WTC11 (cell line): Measurements from ENCODE around the gene LAMA4. TPM values are rescaled to one million over a fixed set of nuclear protein-coding genes. Genes with fewer than 3 reads are reported as not detected.

Experiments
- ATAC-seq: fragments of 200-7000 bp; cut with Tn5 transposase; 2 replicates; pipeline ENCODE4 v1.10.0; 2021; ENCODE audit warnings: mild to moderate bottlenecking, moderate library complexity
- CTCF ChIA-PET: fragments of 300-600 bp; sonication (Branson Sonifier 250); formaldehyde crosslinking; loops from one replicate; lab custom pipeline; 2021; ENCODE audit warnings: antibody characterized with exemption; lab: Charles Lee
- POLR2A ChIA-PET: fragments of 350-600 bp; sonication (Branson Sonifier 250); formaldehyde crosslinking; loops from one replicate; lab custom pipeline; 2021; ENCODE audit warnings: antibody characterized with exemption; lab: Charles Lee
- DNase-seq: peaks from one replicate; pipeline ENCODE4 v3.0.0; 2021; ENCODE audit warnings: low spot score
- H3K27ac Mint-ChIP-seq: 2 replicates; pipeline ENCODE4 v1.8.0; 2021; ENCODE audit warnings: mixed read lengths
- H3K27me3 Mint-ChIP-seq: 2 replicates; pipeline ENCODE4 v1.8.0; 2021; ENCODE audit warnings: low read depth, mild to moderate bottlenecking, moderate library complexity, mixed read lengths
- H3K36me3 Mint-ChIP-seq: 2 replicates; pipeline ENCODE4 v1.8.0; 2021; ENCODE audit warnings: mixed read lengths
- H3K4me1 Mint-ChIP-seq: 2 replicates; pipeline ENCODE4 v1.8.0; 2022; ENCODE audit warnings: mixed read lengths
- H3K4me3 Mint-ChIP-seq: 2 replicates; pipeline ENCODE4 v1.8.0; 2021; ENCODE audit warnings: mild to moderate bottlenecking, moderate library complexity, mixed read lengths
- H3K9me3 Mint-ChIP-seq: 2 replicates; pipeline ENCODE4 v1.8.0; 2021; ENCODE audit warnings: mixed read lengths
- CREB1 ChIP-seq: sonication (generic); formaldehyde crosslinking; IDR thresholded peaks from 2 replicates; pipeline ENCODE4 v1.8.0; 2023; ENCODE audit warnings: mild to moderate bottlenecking, missing genetic modification reagents
- E2F4 ChIP-seq: sonication (generic); formaldehyde crosslinking; IDR thresholded peaks from 2 replicates; pipeline ENCODE4 v1.8.1; 2022; ENCODE audit warnings: low read depth, mild to moderate bottlenecking, moderate library complexity, missing genetic modification reagents, borderline replicate concordance
- ERG ChIP-seq: fragments of 250-450 bp; sonication (Bioruptor Pico); IDR thresholded peaks from 2 replicates; pipeline ENCODE4 v1.8.0; 2021; ENCODE audit warnings: mild to moderate bottlenecking
- ESRRA ChIP-seq: sonication (generic); formaldehyde crosslinking; IDR thresholded peaks from 2 replicates; pipeline ENCODE4 v1.8.1; 2022; ENCODE audit warnings: mild to moderate bottlenecking, missing genetic modification reagents, borderline replicate concordance
- ETV6 ChIP-seq: sonication (generic); formaldehyde crosslinking; IDR thresholded peaks from 2 replicates; pipeline ENCODE4 v1.8.1; 2022; ENCODE audit warnings: mild to moderate bottlenecking, missing genetic modification reagents
- FOXJ3 ChIP-seq: sonication (generic); formaldehyde crosslinking; IDR thresholded peaks from 2 replicates; pipeline ENCODE4 v1.9.0; 2021; ENCODE audit warnings: missing genetic modification reagents, mild to moderate bottlenecking, borderline replicate concordance
- FOXK1 ChIP-seq: sonication (generic); formaldehyde crosslinking; IDR thresholded peaks from 2 replicates; pipeline ENCODE4 v1.8.0; 2022; ENCODE audit warnings: mild to moderate bottlenecking, moderate library complexity, missing genetic modification reagents
- HMGXB4 ChIP-seq: sonication (generic); formaldehyde crosslinking; IDR thresholded peaks from 2 replicates; pipeline ENCODE4 v1.8.1; 2023; ENCODE audit warnings: mild to moderate bottlenecking, moderate library complexity, missing genetic modification reagents
- IRF2 ChIP-seq: sonication (generic); formaldehyde crosslinking; IDR thresholded peaks from 2 replicates; pipeline ENCODE4 v1.8.0; 2022; ENCODE audit warnings: low read depth, missing genetic modification reagents, borderline replicate concordance
- JUN ChIP-seq: sonication (generic); formaldehyde crosslinking; IDR thresholded peaks from 2 replicates; pipeline ENCODE4 v1.8.0; 2023; ENCODE audit warnings: mild to moderate bottlenecking, missing genetic modification reagents
- NFE2L1 ChIP-seq: sonication (generic); formaldehyde crosslinking; IDR thresholded peaks from 2 replicates; pipeline ENCODE4 v1.8.1; 2023; ENCODE audit warnings: missing genetic modification reagents
- RORB ChIP-seq: fragments of 250-450 bp; sonication (Bioruptor Pico); IDR thresholded peaks from 2 replicates; pipeline ENCODE4 v1.9.0; 2021; ENCODE audit warnings: mild to moderate bottlenecking
- SMAD3 ChIP-seq: sonication (generic); formaldehyde crosslinking; IDR thresholded peaks from 2 replicates; pipeline ENCODE4 v1.8.0; 2022; ENCODE audit warnings: missing genetic modification reagents, mild to moderate bottlenecking, borderline replicate concordance
- TCF7 ChIP-seq: sonication (generic); formaldehyde crosslinking; IDR thresholded peaks from 2 replicates; pipeline ENCODE4 v1.8.0; 2022; ENCODE audit warnings: mild to moderate bottlenecking, low read depth, missing genetic modification reagents, moderate library complexity
- ZNF138 ChIP-seq: sonication (generic); formaldehyde crosslinking; conservative IDR thresholded peaks from 2 replicates; pipeline ENCODE4 v1.8.1; 2022; ENCODE audit warnings: mild to moderate bottlenecking, moderate library complexity, missing genetic modification reagents
- ZNF671 ChIP-seq: fragments of 250-450 bp; sonication (Bioruptor Pico); IDR thresholded peaks from 2 replicates; pipeline ENCODE4 v1.8.0; 2021; ENCODE audit warnings: mild to moderate bottlenecking
- total RNA-seq: library from RNA; stranded (reverse); gene quantifications from 3 replicates; pipeline ENCODE4 v1.2.3, GENCODE V29; 2021
- TF ChIP-seq, protein P1 (sequence below): sonication (generic); formaldehyde crosslinking; IDR thresholded peaks from 2 replicates; pipeline ENCODE4 v1.8.1; 2023; ENCODE audit warnings: mild to moderate bottlenecking, missing genetic modification reagents
- TF ChIP-seq, protein P2 (sequence below): fragments of 200-600 bp; IDR thresholded peaks from 2 replicates; pipeline ENCODE4 v1.8.0; 2022; ENCODE audit warnings: antibody characterized with exemption
- TF ChIP-seq, protein P3 (sequence below): sonication (generic); formaldehyde crosslinking; IDR thresholded peaks from 2 replicates; pipeline ENCODE4 v1.8.0; 2022; ENCODE audit warnings: mild to moderate bottlenecking, missing genetic modification reagents
- TF ChIP-seq, protein P4 (sequence below): fragments of 250-450 bp; sonication (Bioruptor Pico); IDR thresholded peaks from 2 replicates; pipeline ENCODE4 v1.9.0; 2021; ENCODE audit warnings: mild to moderate bottlenecking
- TF ChIP-seq, protein P5 (sequence below): fragments of 250-450 bp; sonication (Bioruptor Pico); IDR thresholded peaks from 2 replicates; pipeline ENCODE4 v1.9.0; 2021; ENCODE audit warnings: moderate library complexity, mild to moderate bottlenecking, inconsistent platforms, borderline replicate concordance

The LAMA4 gene
- total RNA-seq, 1 experiment from 2014 or later = 1.6 TPM

GRCh38 chr6:112122756-112123155 is 131.6 kb downstream of the LAMA4 start (continued):
- TF ChIP-seq, protein P1, sequence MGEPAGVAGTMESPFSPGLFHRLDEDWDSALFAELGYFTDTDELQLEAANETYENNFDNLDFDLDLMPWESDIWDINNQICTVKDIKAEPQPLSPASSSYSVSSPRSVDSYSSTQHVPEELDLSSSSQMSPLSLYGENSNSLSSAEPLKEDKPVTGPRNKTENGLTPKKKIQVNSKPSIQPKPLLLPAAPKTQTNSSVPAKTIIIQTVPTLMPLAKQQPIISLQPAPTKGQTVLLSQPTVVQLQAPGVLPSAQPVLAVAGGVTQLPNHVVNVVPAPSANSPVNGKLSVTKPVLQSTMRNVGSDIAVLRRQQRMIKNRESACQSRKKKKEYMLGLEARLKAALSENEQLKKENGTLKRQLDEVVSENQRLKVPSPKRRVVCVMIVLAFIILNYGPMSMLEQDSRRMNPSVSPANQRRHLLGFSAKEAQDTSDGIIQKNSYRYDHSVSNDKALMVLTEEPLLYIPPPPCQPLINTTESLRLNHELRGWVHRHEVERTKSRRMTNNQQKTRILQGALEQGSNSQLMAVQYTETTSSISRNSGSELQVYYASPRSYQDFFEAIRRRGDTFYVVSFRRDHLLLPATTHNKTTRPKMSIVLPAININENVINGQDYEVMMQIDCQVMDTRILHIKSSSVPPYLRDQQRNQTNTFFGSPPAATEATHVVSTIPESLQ (CRISPR knock-in tag) = no peak
- TF ChIP-seq SMAD3 (CRISPR knock-in tag) = no peak
- TF ChIP-seq, all 79 proteins: peak for 0

DNA sequence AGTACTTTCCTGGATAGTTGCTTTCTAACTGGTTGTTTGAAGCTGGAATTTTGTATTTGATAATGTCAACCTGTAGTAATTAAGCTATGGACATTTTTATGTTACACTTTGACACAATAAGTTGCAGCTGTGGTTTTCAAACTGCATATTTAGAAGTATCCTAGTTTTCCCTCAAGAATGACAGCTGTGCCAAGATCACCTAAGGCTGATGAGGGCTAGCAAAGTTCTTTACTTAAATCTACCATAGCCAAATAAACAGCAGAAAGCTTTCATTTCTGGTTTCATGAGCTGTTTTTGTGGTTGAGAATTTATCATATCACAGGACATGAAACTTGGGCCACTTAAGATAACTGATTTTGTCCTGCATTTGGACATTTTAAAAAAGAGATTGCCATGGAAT is 136.3 kb downstream of the LAMA4 start:
- TF ChIP-seq, protein P2, sequence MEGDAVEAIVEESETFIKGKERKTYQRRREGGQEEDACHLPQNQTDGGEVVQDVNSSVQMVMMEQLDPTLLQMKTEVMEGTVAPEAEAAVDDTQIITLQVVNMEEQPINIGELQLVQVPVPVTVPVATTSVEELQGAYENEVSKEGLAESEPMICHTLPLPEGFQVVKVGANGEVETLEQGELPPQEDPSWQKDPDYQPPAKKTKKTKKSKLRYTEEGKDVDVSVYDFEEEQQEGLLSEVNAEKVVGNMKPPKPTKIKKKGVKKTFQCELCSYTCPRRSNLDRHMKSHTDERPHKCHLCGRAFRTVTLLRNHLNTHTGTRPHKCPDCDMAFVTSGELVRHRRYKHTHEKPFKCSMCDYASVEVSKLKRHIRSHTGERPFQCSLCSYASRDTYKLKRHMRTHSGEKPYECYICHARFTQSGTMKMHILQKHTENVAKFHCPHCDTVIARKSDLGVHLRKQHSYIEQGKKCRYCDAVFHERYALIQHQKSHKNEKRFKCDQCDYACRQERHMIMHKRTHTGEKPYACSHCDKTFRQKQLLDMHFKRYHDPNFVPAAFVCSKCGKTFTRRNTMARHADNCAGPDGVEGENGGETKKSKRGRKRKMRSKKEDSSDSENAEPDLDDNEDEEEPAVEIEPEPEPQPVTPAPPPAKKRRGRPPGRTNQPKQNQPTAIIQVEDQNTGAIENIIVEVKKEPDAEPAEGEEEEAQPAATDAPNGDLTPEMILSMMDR = no peak
- TF ChIP-seq JUN (CRISPR knock-in tag) = no peak
- TF ChIP-seq IRF2 (CRISPR knock-in tag) = no peak
- no peak for TF ChIP-seq NFE2L1
- TF ChIP-seq SMAD3 (CRISPR knock-in tag) = no peak
- TF ChIP-seq ZNF138 (CRISPR knock-in tag) = no peak
- no peak for TF ChIP-seq RORB (CRISPR knock-in tag)
- TF ChIP-seq, protein P3, sequence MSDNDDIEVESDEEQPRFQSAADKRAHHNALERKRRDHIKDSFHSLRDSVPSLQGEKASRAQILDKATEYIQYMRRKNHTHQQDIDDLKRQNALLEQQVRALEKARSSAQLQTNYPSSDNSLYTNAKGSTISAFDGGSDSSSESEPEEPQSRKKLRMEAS (CRISPR knock-in tag) = no peak
- no peak for TF ChIP-seq FOXJ3 (CRISPR knock-in tag)
- no peak for TF ChIP-seq TCF7 (CRISPR knock-in tag)
- TF ChIP-seq, all 79 proteins: peak for 0
- DNase-seq = no peak
- Mint-ChIP-seq H3K4me3 (no peak overlapping the region), H3K9me3 (no peaks in the 10 kb centered on the region), H3K27ac (no peak overlapping the region), H3K27me3 (no peaks in the 10 kb centered on the region), H3K4me1 (peaks cover 3% of the 10 kb centered on the region), H3K36me3 (no peaks in the 10 kb centered on the region)
- ChIA-PET POLR2A (no interaction called here), CTCF (no interaction called here)
- no peak for ATAC-seq

DNA sequence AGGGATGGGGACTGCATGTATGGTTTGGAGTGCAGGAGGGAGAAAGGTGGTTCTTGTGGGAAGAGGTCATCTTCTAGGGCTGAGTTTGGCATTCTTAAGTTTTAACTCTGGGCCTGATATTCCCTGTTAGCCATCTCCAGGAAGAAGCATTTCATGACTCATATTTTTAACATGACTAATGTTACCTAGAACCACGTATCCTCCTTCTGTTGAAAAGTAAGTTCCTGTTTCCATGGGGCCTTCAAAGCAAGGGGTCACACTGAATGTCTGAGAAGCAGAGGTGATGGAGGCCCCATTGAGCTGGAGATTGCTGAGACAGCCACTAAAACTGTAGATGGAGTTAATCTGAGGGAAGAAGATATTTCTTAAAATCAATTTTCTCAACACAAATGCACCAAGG is 136.8 kb downstream of the LAMA4 start:
- TF ChIP-seq ZNF671 (CRISPR knock-in tag) (no peak), TCF7 (CRISPR knock-in tag) (no peak), ESRRA (CRISPR knock-in tag) (no peak), NFE2L1 (no peak)
- ChIA-PET CTCF (interaction anchor here (1.8 kb wide), 1 partner anchor 30 kb away, joined by 5 read pairs; the partner anchor contains the start of genes FAM229B and TUBE1), POLR2A (no interaction called here)
- Mint-ChIP-seq H3K36me3 (no peaks in the 10 kb centered on the region), H3K4me1 (no peaks in the 10 kb centered on the region), H3K27me3 (no peaks in the 10 kb centered on the region), H3K27ac (no peak overlapping the region), H3K9me3 (no peaks in the 10 kb centered on the region), H3K4me3 (no peak overlapping the region)
- ATAC-seq = no peak
- no peak for DNase-seq

DNA sequence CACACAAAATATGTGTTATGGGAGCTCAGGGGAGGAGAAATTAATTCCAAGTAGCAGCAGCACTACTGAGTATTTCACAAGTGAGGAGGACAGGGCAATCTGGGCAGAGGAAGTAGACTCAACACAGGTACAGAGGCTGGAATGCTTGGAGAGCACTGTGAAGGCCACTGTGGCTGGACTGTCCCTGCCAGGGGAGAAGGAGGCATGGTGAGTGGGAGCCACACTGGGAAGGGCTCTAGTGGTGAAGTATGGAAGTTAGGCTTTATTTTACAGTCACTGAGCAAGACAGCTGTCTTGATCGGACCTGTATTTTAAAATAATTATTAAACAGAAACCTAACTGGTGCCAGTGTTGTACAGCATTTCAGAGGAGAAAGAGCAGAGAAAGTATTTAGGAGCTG is 138.1 kb downstream of the LAMA4 start:
- H3K4me1 Mint-ChIP-seq = no peaks in the 10 kb centered on the region
- H3K4me3 Mint-ChIP-seq = no peak overlapping the region
- TF ChIP-seq, protein P4, sequence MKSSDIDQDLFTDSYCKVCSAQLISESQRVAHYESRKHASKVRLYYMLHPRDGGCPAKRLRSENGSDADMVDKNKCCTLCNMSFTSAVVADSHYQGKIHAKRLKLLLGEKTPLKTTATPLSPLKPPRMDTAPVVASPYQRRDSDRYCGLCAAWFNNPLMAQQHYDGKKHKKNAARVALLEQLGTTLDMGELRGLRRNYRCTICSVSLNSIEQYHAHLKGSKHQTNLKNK (CRISPR knock-in tag) = no peak
- TF ChIP-seq, protein P3 (CRISPR knock-in tag) = no peak
- no peak for TF ChIP-seq HMGXB4 (CRISPR knock-in tag)
- no peak for TF ChIP-seq ETV6 (CRISPR knock-in tag)
- no peak for TF ChIP-seq FOXK1 (CRISPR knock-in tag)
- TF ChIP-seq, protein P5, sequence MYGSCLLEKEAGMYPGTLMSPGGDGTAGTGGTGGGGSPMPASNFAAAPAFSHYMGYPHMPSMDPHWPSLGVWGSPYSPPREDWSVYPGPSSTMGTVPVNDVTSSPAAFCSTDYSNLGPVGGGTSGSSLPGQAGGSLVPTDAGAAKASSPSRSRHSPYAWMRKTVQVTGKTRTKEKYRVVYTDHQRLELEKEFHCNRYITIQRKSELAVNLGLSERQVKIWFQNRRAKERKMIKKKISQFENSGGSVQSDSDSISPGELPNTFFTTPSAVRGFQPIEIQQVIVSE (CRISPR knock-in tag) = no peak
- TF ChIP-seq ERG (CRISPR knock-in tag) = no peak
- no peak for TF ChIP-seq E2F4
- TF ChIP-seq CREB1 (CRISPR knock-in tag) = no peak

More for the DNA sequence above, 138.1 kb downstream of the LAMA4 start:
- POLR2A ChIA-PET = no interaction called here
- DNase-seq (peak; percentile 17), ATAC-seq (peak; percentile 91)
- Mint-ChIP-seq H3K36me3 (no peaks in the 10 kb centered on the region), H3K27ac (no peak overlapping the region), H3K9me3 (no peaks in the 10 kb centered on the region), H3K27me3 (no peaks in the 10 kb centered on the region)
- CTCF ChIA-PET = interaction anchor here (0.8 to 1.8 kb wide), 3 partner anchors 29 to 54 kb away, joined by 3 to 5 read pairs (median 3); partner anchors contain the start of genes FAM229B and TUBE1
